PC-3 (cell line): ENCODE data around the gene GPRIN1. TPM values are rescaled to one million over a fixed set of nuclear protein-coding genes. Genes with fewer than 3 reads are reported as not detected.
"Not testable (repeated sequence)": the region's sequence is repeated elsewhere in the genome, so short reads cannot be mapped to it uniquely, and the experiment has no call there.

ENCODE experiments used
- ATAC-seq: fragments of 200-7000 bp; cut with Tn5 transposase; 2 replicates; pipeline ENCODE4 v1.9.1; 2020; ENCODE audit warnings: mild to moderate bottlenecking, moderate library complexity
- BruUV-seq: library from RNA; stranded (reverse); fragments of 400-500 nt; replicated peaks from 2 replicates; lab custom pipeline; 2021; lab: Mats Ljungman, UMichigan
- CTCF ChIA-PET: fragments of 300-600 bp; sonication (Branson Sonifier 250); formaldehyde crosslinking; loops from one replicate; lab custom pipeline; 2022; ENCODE audit warnings: antibody characterized with exemption; lab: Charles Lee
- POLR2A ChIA-PET: fragments of 300-600 bp; sonication (Branson Sonifier 250); formaldehyde crosslinking; loops from one replicate; lab custom pipeline; 2022; ENCODE audit warnings: antibody characterized with exemption; ENCODE audit not compliant: unreplicated experiment; lab: Charles Lee
- DNase-seq: peaks from one replicate; pipeline ENCODE4 v3.0.0-alpha.2; 2015
- H2AFZ ChIP-seq: fragments of 300-600 bp; sonication (generic); 2 replicates; pipeline ENCODE4 v1.6.0; 2016; ENCODE audit warnings: antibody characterized with exemption, low read length
- H3F3A ChIP-seq: fragments of 300-600 bp; sonication (generic); one replicate; pipeline ENCODE4 v1.6.0; 2017; ENCODE audit warnings: antibody characterized with exemption, low read length, control low read depth, mild to moderate bottlenecking; ENCODE audit not compliant: unreplicated experiment
- H3K27ac ChIP-seq: fragments of 300-600 bp; sonication (generic); 2 replicates; pipeline ENCODE4 v1.5.1; 2016; ENCODE audit warnings: mild to moderate bottlenecking, low read length
- H3K27me3 ChIP-seq: fragments of 300-600 bp; sonication (generic); 2 replicates; pipeline ENCODE4 v1.6.1; 2016; ENCODE audit warnings: low read length, mixed read lengths
- H3K36me3 ChIP-seq: fragments of 300-600 bp; sonication (generic); 2 replicates; pipeline ENCODE4 v1.6.1; 2016; ENCODE audit warnings: low read depth, mixed run types, low read length, mixed read lengths
- H3K4me1 ChIP-seq: fragments of 300-600 bp; sonication (generic); 2 replicates; pipeline ENCODE4 v1.5.1; 2016; ENCODE audit warnings: low read length; ENCODE audit not compliant: insufficient read depth
- H3K4me2 ChIP-seq: fragments of 300-600 bp; sonication (generic); 2 replicates; pipeline ENCODE4 v1.6.0; 2016; ENCODE audit warnings: low read length
- H3K4me3 ChIP-seq: fragments of 300-600 bp; sonication (generic); 2 replicates; pipeline ENCODE4 v1.5.1; 2016; ENCODE audit warnings: mild to moderate bottlenecking, low read length, mixed read lengths
- H3K79me2 ChIP-seq: fragments of 300-600 bp; sonication (generic); 2 replicates; pipeline ENCODE4 v1.6.1; 2017; ENCODE audit warnings: low read length, mixed read lengths
- H3K9ac ChIP-seq: fragments of 300-600 bp; sonication (generic); 2 replicates; pipeline ENCODE4 v1.6.0; 2016; ENCODE audit warnings: mild to moderate bottlenecking, low read length
- H3K9me2 ChIP-seq: fragments of 300-600 bp; sonication (generic); replicated peaks from 2 replicates; pipeline ENCODE4 v1.6.1; 2016; ENCODE audit warnings: mixed run types, low read length, mixed read lengths
- H3K9me3 ChIP-seq: fragments of 300-600 bp; sonication (generic); 2 replicates; pipeline ENCODE4 v1.6.1; 2016; ENCODE audit warnings: low read length, mixed read lengths
- H4K20me1 ChIP-seq: fragments of 300-600 bp; sonication (generic); 2 replicates; pipeline ENCODE4 v1.6.1; 2016; ENCODE audit warnings: low read length, mixed read lengths
- EZH2 ChIP-seq: fragments of 300-600 bp; sonication (generic); IDR thresholded peaks from one replicate; pipeline ENCODE4 v1.6.1; 2017; ENCODE audit warnings: antibody characterized with exemption, mild to moderate bottlenecking, low read length; ENCODE audit not compliant: unreplicated experiment
- EZH2phosphoT487 ChIP-seq: fragments of 300-600 bp; sonication (generic); IDR thresholded peaks from 2 replicates; pipeline ENCODE4 v1.6.1; 2018; ENCODE audit warnings: mild to moderate bottlenecking, antibody characterized with exemption, low read length, borderline replicate concordance
- intact Hi-C: fragments of 100-400 bp; cut with micrococcal nuclease; formaldehyde crosslinking; loops from 2 replicates; pipeline ENCODE4 v1.9.0; 2023
- total RNA-seq: library from RNA; depleted of rRNA; stranded (reverse); fragments of >200 nt; gene quantifications from 2 replicates; pipeline ENCODE4 v1.2.3, GENCODE V29; 2014
- TF ChIP-seq, protein P1 (sequence below): fragments of 300-600 bp; sonication (generic); conservative IDR thresholded peaks from 2 replicates; pipeline ENCODE4 v1.5.1; 2017; ENCODE audit warnings: antibody characterized with exemption, low read depth, mild to moderate bottlenecking, low read length

GPRIN1 gene
- total RNA-seq, 1 experiment from 2014 or later: 18.7 TPM

DNA sequence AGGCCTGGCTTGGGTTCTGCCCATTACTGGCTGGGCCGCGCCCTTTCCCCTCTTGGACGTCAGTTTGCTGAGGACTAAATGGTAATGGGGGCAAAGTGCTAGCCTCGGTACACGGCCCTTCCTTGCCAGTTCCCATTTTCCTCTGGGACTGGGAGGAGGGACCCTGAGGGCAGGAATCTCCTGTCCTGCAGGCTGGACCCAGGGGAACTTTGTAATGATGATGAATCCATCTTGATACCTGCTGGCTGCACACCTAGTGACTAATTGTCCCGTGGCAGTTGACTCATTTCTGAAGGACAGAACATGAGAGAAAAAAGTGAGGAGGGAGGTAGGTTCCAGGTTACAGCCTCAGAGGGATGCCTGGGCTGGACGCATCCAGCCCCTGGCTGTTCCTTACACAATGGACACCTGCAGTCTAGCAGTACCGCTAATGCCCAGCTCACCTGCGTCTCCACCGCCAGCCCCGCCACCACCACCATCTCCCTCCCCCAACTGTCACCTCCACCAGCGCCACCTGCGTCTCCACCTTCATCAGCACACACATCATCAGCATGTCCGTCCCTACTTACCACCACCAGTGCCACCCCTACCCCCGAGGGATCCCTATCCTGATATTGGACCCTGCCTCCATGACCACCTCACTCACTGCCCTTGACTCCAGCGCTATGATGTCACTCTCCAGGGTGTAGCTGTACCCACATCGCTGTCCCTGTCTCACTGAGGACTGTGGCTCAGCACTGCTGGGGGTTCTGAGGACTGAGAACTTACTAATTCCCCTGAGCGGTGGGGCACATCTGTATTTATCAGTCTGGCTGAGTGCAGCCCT lies 56.5 kb downstream of the GPRIN1 start:
- Histone ChIP-seq H3K27ac (peak overlapping the region; percentile 85), H2AFZ (peak overlapping the region; percentile 53), H3K4me2 (peak overlapping the region; percentile 69), H3F3A (no peaks in the 10 kb centered on the region), H3K4me3 (peak overlapping the region; percentile 27; the same call in 1 of the 2 replicates), H3K4me1 (peaks cover 32% of the 10 kb centered on the region), H3K79me2 (no peaks in the 10 kb centered on the region), H3K9me3 (no peaks in the 10 kb centered on the region), H3K27me3 (no peaks in the 10 kb centered on the region), H4K20me1 (no peaks in the 10 kb centered on the region), H3K36me3 (no peaks in the 10 kb centered on the region), H3K9me2 (no peaks in the 10 kb centered on the region), H3K9ac (peak overlapping the region; percentile 69)
- POLR2A ChIA-PET: no interaction called here
- DNase-seq (peak; percentile 95), ATAC-seq (peak; percentile 72)
- CTCF ChIA-PET: no interaction called here
- intact Hi-C loops: no loop called here
- TF ChIP-seq EZH2phosphoT487: no peak
- TF ChIP-seq EZH2: no peak
- TF ChIP-seq, protein P1, sequence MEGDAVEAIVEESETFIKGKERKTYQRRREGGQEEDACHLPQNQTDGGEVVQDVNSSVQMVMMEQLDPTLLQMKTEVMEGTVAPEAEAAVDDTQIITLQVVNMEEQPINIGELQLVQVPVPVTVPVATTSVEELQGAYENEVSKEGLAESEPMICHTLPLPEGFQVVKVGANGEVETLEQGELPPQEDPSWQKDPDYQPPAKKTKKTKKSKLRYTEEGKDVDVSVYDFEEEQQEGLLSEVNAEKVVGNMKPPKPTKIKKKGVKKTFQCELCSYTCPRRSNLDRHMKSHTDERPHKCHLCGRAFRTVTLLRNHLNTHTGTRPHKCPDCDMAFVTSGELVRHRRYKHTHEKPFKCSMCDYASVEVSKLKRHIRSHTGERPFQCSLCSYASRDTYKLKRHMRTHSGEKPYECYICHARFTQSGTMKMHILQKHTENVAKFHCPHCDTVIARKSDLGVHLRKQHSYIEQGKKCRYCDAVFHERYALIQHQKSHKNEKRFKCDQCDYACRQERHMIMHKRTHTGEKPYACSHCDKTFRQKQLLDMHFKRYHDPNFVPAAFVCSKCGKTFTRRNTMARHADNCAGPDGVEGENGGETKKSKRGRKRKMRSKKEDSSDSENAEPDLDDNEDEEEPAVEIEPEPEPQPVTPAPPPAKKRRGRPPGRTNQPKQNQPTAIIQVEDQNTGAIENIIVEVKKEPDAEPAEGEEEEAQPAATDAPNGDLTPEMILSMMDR: no peak
- no TSS peak for BruUV-seq

DNA sequence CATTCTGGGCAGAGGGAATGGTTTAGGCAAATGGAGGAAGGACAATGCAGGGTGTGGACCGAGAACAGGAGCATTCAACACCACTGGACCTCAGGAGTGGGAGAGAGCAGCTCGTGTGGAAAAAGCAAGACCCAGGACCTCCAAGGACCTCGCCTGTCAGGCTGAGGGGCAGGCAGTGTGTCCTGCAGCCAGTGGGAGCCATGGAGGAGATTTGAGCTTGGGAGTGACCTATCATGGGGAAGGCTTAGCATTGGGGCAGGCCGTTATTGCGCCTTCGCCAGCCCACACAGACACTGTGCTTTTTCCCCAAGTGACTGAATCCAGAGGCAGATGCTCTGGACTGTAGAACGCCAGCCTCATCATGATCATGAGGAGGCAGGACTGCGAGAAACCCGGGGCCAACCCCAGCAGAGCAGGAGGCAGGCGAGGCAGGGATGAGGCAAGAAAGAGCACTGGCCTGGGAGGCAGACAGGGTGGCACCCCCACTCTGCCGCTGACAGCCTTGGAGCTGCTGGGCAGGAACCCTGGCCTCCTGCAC lies 57.6 kb downstream of the GPRIN1 start:
- no peak overlapping the region for H3K4me2 ChIP-seq
- H3K9me3 ChIP-seq: no peaks in the 10 kb centered on the region
- POLR2A ChIA-PET: no interaction called here
- no peak for TF ChIP-seq EZH2
- peak overlapping the region; percentile 85 for H3K27ac ChIP-seq
- CTCF ChIA-PET: no interaction called here
- no peaks in the 10 kb centered on the region for H3F3A ChIP-seq
- no peaks in the 10 kb centered on the region for H3K9me2 ChIP-seq
- no peaks in the 10 kb centered on the region for H3K79me2 ChIP-seq
- H3K36me3 ChIP-seq: no peaks in the 10 kb centered on the region
- H3K27me3 ChIP-seq: no peaks in the 10 kb centered on the region
- H3K4me3 ChIP-seq: no peak overlapping the region
- ATAC-seq (no peak), DNase-seq (no peak)
- peaks cover 39% of the 10 kb centered on the region for H3K4me1 ChIP-seq
- no peaks in the 10 kb centered on the region for H4K20me1 ChIP-seq
- H3K9ac ChIP-seq: peak overlapping the region; percentile 65
- BruUV-seq: no TSS peak
- no peak overlapping the region for H2AFZ ChIP-seq
- intact Hi-C loops: no loop called here

DNA sequence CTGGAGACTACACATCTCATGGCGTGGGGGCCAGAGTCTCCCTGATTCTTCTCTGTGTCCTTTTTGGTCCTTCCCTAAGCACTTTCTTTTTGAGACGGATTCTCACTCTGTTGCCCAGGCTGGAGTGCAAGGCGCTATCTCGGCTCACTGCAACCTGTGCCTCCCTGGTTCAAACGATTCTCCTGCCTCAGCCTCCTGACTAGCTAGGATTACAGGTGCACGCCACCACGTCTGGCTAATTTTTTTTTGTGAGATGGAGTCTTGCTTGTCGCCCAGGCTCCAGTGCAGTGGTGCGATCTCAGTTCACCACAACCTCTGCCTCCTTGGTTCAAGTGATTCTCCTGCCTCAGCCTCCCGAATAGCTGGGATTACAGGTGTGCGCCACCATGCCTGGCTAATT lies 59.0 kb downstream of the GPRIN1 start:
- H3F3A ChIP-seq, intact Hi-C loops, BruUV-seq, ATAC-seq, H3K4me2 ChIP-seq, H3K27ac ChIP-seq, H3K36me3 ChIP-seq, DNase-seq, H3K9me3 ChIP-seq, H3K9me2 ChIP-seq, H3K27me3 ChIP-seq, H2AFZ ChIP-seq, H3K9ac ChIP-seq, CTCF ChIA-PET, H3K4me3 ChIP-seq, H3K79me2 ChIP-seq, POLR2A ChIA-PET, H4K20me1 ChIP-seq: not testable (repeated sequence)
- H3K4me1 ChIP-seq: peaks cover 41% of the 10 kb centered on the region
